Measurements from ENCODE around the gene NBEAL2. TPM values are rescaled to one million over a fixed set of nuclear protein-coding genes. Genes with fewer than 3 reads are reported as not detected.

Gene NBEAL2
- total and polyA plus RNA-seq, 11 donors, result 8.1 to 45.7 (median 13.1) TPM

DNA sequence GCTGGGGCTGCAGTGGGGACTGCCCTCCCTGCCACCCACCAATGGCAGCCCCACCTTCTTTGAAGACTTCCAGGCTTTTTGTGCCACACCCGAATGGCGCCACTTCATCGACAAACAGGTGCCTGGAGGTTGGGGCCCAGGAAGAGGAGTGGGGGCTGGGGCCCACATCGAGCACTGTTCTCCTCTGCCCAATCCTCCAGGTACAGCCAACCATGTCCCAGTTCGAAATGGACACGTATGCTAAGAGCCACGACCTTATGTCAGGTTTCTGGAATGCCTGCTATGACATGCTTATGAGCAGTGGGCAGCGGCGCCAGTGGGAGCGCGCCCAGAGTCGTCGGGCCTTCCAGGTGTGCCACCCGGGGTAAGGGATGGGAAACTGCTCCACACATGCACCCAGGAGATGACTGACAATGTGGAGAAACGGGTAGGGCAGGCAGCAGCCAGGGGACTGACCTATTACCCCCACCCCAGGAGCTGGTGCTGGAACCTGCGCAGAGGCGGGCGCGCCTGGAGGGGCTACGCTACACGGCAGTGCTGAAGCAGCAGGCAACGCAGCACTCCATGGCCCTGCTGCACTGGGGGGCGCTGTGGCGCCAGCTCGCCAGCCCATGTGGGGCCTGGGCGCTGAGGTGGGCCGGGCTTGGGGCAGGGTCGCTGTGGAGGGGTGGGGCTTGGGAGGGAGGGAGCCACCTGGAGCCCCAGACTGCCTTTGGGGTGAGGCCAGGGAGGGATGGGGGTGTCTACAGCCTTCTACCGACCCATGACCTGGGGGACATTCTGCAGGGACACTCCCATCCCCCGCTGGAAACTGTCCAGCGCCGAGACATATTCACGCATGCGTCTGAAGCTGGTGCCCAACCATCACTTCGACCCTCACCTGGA lies 22.9 kb downstream of the NBEAL2 start:
- 86 to 91% (median 87%) methylated on average over 22 to 35 of the region's 35 CpGs for WGBS, 4 donors
- H3K27ac ChIP-seq, result no peak overlapping the region
- H3K36me3 ChIP-seq, result peaks cover 0 to 96% (median 42%) of the 10 kb centered on the region in 9 donors
- intact Hi-C loops (cut with DNase I), result loop anchor here in 2 of 10 donors (10.0 kb wide), 1 partner anchor 298 kb away; the partner anchor contains the start of gene TMIE (in 2 of the 2)
- no peaks in the 10 kb centered on the region for H3K9me3 ChIP-seq
- peaks cover 0 to 3% (median 0%) of the 10 kb centered on the region in 12 donors for H3K4me1 ChIP-seq
- no peak overlapping the region for H3K4me3 ChIP-seq
- TF ChIP-seq, protein P1, sequence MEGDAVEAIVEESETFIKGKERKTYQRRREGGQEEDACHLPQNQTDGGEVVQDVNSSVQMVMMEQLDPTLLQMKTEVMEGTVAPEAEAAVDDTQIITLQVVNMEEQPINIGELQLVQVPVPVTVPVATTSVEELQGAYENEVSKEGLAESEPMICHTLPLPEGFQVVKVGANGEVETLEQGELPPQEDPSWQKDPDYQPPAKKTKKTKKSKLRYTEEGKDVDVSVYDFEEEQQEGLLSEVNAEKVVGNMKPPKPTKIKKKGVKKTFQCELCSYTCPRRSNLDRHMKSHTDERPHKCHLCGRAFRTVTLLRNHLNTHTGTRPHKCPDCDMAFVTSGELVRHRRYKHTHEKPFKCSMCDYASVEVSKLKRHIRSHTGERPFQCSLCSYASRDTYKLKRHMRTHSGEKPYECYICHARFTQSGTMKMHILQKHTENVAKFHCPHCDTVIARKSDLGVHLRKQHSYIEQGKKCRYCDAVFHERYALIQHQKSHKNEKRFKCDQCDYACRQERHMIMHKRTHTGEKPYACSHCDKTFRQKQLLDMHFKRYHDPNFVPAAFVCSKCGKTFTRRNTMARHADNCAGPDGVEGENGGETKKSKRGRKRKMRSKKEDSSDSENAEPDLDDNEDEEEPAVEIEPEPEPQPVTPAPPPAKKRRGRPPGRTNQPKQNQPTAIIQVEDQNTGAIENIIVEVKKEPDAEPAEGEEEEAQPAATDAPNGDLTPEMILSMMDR (IDR thresholded peaks at IDR 0.05), result no peak
- TF ChIP-seq POLR2A (IDR thresholded peaks at IDR 0.05), result no peak
- ATAC-seq, result no peak
- no peak for DNase-seq
- H3K27me3 ChIP-seq, result no peaks in the 10 kb centered on the region

- Histone ChIP-seq H3K27ac (no peak overlapping the region), H3K27me3 (no peaks in the 10 kb centered on the region), H3K4me1 (no peaks in the 10 kb centered on the region), H3K4me3 (no peak overlapping the region), H3K9me3 (no peaks in the 10 kb centered on the region), H3K36me3 (peaks cover 0 to 95% (median 42%) of the 10 kb centered on the region in 9 donors)
- ATAC-seq (no peak), DNase-seq (no peak)
- intact Hi-C loops (cut with DNase I), result loop anchor here in 2 of 10 donors (10.0 kb wide), 1 partner anchor 298 kb away; the partner anchor contains the start of gene TMIE (in 2 of the 2)
- TF ChIP-seq POLR2A (IDR thresholded peaks at IDR 0.05), result no peak
- TF ChIP-seq, protein P1 (IDR thresholded peaks at IDR 0.05), result no peak
- 90 to 92% (median 91%) methylated on average over 8 to 10 of the region's 10 CpGs for WGBS, 4 donors
Observed at GRCh38 chr3:47003056-47003410, 23.6 kb downstream of the NBEAL2 start.

DNA sequence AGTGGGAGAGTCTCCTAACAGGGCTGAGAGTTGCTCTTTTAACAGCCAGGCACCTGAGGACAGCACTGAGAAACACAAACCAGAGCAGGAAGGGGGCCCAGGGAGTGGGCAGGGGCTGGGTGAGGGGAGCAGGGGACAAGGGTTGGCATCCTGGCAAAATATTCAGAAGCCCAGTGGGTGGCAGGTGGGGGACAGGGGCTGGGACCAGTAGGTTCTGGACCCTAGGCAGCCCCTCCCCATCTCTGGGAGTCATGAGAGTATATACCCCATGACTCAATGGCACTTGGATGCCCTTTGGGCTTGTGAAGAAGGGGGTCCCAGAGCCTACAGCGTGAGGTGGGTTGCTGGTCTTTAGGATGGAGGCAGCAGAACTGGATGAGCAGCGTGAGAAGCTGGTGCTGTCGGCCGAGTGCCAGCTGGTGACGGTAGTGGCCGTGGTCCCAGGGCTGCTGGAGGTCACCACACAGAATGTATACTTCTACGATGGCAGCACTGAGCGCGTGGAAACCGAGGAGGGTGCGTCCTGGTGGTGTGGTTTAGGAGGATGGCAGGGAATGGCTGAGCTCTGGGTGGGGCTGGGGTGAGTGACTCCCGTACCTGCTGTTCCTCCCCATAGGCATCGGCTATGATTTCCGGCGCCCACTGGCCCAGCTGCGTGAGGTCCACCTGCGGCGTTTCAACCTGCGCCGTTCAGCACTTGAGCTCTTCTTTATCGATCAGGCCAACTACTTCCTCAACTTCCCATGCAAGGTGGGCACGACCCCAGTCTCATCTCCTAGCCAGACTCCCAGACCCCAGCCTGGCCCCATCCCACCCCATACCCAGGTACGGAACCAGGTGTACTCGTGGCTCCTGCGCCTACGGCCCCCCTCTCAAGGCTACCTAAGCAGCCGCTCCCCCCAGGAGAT lies 24.2 kb downstream of the NBEAL2 start:
- peaks cover 0 to 97% (median 42%) of the 10 kb centered on the region in 9 donors for H3K36me3 ChIP-seq
- WGBS, 4 donors, result 91 to 96% (median 96%) methylated on average over 26 to 27 of the region's 27 CpGs
- intact Hi-C loops (cut with DNase I), result loop anchor here in 2 of 10 donors (10.0 kb wide), 1 partner anchor 299 kb away; the partner anchor contains the start of gene TMIE (in 2 of the 2)
- DNase-seq, result no peak
- no peaks in the 10 kb centered on the region for H3K27me3 ChIP-seq
- H3K4me3 ChIP-seq, result no peak overlapping the region
- no peak overlapping the region for H3K27ac ChIP-seq
- H3K4me1 ChIP-seq, result peaks cover 0 to 2% (median 0%) of the 10 kb centered on the region in 12 donors
- no peak for ATAC-seq
- TF ChIP-seq, protein P1 (IDR thresholded peaks at IDR 0.05), result no peak
- TF ChIP-seq POLR2A (IDR thresholded peaks at IDR 0.05), result no peak
- no peaks in the 10 kb centered on the region for H3K9me3 ChIP-seq
